Thoracic aorta (tissue), 2 donors: ENCODE measurements around the gene SRSF2. TPM values are rescaled to one million over a fixed set of nuclear protein-coding genes. Genes with fewer than 3 reads are reported as not detected.
A peak's percentile ranks its signal among the peaks of the same experiment; 100 is the strongest.
"Not testable (repeated sequence)": the region's sequence is repeated elsewhere in the genome, so short reads cannot be mapped to it uniquely, and the experiment has no call there.

Experiments
- ATAC-seq: fragments of 150-250 bp; one replicate; pipeline ENCODE4 v1.8.0; 2017; ENCODE audit warnings: low read depth; ENCODE audit not compliant: insufficient number of reproducible peaks, low FRiP score
- DNase-seq: peaks from one replicate; pipeline ENCODE4 v3.0.0-alpha.2; 2020; ENCODE audit warnings: low spot score
- H3K27ac ChIP-seq, 2 donors: fragments of 200-600 bp; sonication (generic); 1 replicate in 1 of 2; 2 replicates in 1 of 2; pipeline ENCODE4 v1.5.1; 2016; ENCODE audit warnings: mild to moderate bottlenecking in 2 of 2, moderate library complexity in 2 of 2
- H3K27me3 ChIP-seq: fragments of 200-600 bp; sonication (generic); replicated peaks from 2 replicates; pipeline ENCODE4 v1.6.0; 2016; ENCODE audit warnings: mild to moderate bottlenecking; ENCODE audit not compliant: insufficient read depth
- H3K36me3 ChIP-seq: fragments of 200-600 bp; sonication (generic); one replicate; pipeline ENCODE4 v1.5.1; 2016
- H3K4me1 ChIP-seq, 2 donors: fragments of 200-600 bp; sonication (generic); 1 replicate in 1 of 2; 2 replicates in 1 of 2; pipeline versions ENCODE4 v1.5.1 to v1.6.0; 2016; ENCODE audit warnings: low read depth in 2 of 2, mild to moderate bottlenecking in 1 of 2; ENCODE audit not compliant: control insufficient read depth in 1 of 2
- H3K4me3 ChIP-seq: fragments of 200-600 bp; sonication (generic); 2 replicates; pipeline ENCODE4 v1.5.1; 2016; ENCODE audit warnings: mild to moderate bottlenecking
- H3K9me3 ChIP-seq: fragments of 200-600 bp; sonication (generic); 2 replicates; pipeline ENCODE4 v1.5.1; 2016
- total RNA-seq, 2 donors: library from RNA; depleted of rRNA; stranded (reverse); fragments of >200 nt; gene quantifications; one replicate each; pipeline versions ENCODE4 v1.1.0 to v1.2.3, GENCODE V29; 2016
- TF ChIP-seq, protein P1 (sequence below): fragments of 200-600 bp; sonication (generic); IDR thresholded peaks from one replicate; pipeline ENCODE4 v1.5.1; 2019; ENCODE audit warnings: antibody characterized with exemption

Gene SRSF2
- total RNA-seq, 2 donors from 2014 or later = 265 to 266 TPM

DNA sequence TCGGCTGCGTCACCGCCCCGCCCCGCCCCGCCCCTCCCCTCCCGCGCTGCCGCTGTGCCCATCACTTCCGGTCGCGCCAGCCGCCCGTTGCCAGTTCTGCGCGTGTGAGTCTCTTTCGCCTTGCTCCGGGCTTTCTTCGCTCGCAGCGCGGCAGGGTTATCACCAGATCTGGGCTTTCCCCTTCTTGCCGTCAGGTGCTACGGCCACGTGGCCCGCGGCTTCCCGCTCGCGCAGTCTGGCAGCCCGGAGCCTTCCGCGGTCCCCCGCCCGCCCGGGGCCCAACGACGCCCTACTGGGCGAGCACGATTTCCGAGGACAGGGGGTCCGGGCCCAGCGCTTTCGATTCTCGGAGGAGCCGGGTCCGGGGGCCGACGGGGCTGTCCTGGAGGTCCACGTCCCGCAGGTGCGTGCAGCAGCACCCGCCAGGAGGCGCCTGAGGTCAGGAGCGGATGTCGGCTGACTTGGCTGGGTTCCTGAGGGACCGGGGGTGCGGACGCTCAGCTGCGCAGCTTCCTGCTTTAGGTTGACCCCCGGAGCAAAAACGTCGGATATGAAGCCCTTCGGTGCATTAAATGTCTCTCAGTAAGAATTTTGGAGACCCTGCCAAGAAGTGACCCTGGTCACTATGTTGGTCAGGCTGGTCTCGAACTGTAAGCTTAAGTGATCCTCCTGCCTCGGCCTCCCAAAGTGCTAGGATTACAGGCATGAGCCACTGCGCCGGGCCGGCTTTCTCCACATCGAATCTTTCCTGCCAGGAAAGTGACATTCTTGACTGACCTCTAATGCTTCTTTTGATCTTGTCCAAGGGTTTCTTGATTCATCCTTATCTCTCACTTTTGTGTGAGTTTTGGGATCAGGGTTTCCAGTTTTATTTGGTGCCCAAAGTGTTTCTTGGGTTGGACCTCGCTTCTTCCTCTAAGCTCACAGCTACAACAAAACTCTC is 10.1 kb downstream of the SRSF2 start, which contains the start of gene METTL23:
Gene METTL23 (plus strand): TSS at position 64 of the 943 bp plus-strand sequence. CDS start 2,872 bp downstream, outside the sequence.
- H3K27me3 ChIP-seq = no peaks in the 10 kb centered on the region
- TF ChIP-seq, protein P1, sequence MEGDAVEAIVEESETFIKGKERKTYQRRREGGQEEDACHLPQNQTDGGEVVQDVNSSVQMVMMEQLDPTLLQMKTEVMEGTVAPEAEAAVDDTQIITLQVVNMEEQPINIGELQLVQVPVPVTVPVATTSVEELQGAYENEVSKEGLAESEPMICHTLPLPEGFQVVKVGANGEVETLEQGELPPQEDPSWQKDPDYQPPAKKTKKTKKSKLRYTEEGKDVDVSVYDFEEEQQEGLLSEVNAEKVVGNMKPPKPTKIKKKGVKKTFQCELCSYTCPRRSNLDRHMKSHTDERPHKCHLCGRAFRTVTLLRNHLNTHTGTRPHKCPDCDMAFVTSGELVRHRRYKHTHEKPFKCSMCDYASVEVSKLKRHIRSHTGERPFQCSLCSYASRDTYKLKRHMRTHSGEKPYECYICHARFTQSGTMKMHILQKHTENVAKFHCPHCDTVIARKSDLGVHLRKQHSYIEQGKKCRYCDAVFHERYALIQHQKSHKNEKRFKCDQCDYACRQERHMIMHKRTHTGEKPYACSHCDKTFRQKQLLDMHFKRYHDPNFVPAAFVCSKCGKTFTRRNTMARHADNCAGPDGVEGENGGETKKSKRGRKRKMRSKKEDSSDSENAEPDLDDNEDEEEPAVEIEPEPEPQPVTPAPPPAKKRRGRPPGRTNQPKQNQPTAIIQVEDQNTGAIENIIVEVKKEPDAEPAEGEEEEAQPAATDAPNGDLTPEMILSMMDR = peak; percentile 67
- ATAC-seq (peak; percentile 23), DNase-seq (no peak)
- H3K4me3 ChIP-seq = peak within 1 kb of the TSS; percentile 96
- H3K4me1 ChIP-seq = peaks cover 32 to 69% of the 10 kb centered on the region in 2 donors
- H3K9me3 ChIP-seq = no peaks in the 10 kb centered on the region
- H3K27ac ChIP-seq = peak within 1 kb of the TSS; percentile 99 to 100
- peaks cover 18% of the 10 kb centered on the region for H3K36me3 ChIP-seq

DNA sequence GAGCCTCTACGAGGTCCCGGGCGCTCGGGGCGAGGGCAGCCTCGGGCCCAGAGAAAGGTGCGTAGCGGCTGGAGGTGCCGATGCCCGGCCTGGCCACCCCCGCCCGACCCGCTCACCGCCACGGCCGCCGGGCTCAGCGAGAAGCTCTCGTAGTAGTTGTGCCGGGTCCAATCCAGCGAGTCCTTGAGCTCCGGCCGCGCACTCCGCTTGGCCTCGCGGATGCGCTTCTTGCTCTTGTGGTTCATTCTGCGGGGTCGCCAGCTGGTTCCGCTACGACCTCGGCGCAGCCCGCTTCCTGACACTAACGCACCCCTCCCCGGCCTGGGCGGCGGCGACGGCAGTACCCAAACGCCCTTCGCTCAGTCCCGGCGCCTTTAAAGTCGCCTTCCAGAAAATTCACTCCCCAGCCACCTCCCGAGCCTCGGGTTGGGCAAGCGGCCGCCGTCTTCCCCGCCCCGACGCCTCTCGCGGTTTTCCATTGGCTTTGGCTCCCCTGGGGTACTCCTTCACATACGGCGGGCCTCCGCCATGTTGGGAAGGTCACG is 10.8 kb downstream of the SRSF2 start, which contains the start of gene JMJD6:
Gene JMJD6 (minus strand): TSS at position 376 of the 545 bp plus-strand sequence. CDS start 131 bp downstream, at position 245.
- H3K27ac ChIP-seq = peak within 1 kb of the TSS; percentile 99 to 100
- H3K27me3 ChIP-seq = no peaks in the 10 kb centered on the region
- TF ChIP-seq, protein P1 = no peak
- DNase-seq (peak; percentile 85), ATAC-seq (peak; percentile 88)
- peaks cover 32 to 66% of the 10 kb centered on the region in 2 donors for H3K4me1 ChIP-seq
- peak within 1 kb of the TSS; percentile 96 for H3K4me3 ChIP-seq
- no peaks in the 10 kb centered on the region for H3K9me3 ChIP-seq
- H3K36me3 ChIP-seq = peaks cover 23% of the 10 kb centered on the region

DNA sequence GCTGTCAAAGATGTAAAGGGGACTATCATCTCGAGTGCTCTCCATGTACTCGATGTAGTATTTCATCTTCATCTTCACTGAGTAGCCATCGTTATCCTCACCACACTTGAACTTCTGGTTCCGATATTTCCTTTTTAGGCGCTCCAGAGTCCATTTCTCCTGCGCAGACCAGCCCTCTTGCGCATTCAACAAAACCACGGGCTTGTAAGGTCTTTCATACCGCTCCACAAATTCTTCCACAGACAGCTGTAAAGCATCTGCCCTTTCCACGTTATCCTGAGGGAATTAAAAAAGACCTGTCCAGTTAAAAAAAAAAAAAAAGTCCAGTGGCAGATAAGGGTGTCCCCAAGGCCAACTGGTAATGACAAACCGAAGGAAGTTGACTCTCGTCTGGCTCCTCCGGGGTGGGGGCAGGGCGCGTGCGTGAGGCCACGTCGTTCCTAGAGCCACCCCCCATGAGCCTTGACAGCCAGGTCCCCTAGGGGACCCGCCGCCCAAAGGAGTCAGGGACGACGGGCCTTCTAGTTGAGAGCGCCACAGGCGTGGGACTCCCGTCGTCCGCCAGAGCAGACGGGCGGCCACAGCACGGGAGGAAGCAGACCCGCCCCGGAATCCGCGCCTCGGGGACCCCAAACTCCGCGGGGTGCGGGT is 11.4 kb downstream of the SRSF2 start:
- Histone ChIP-seq H3K4me3 (peak overlapping the region; percentile 96), H3K27ac (peak overlapping the region; percentile 99 to 100), H3K36me3 (peaks cover 29% of the 10 kb centered on the region), H3K9me3 (no peaks in the 10 kb centered on the region), H3K27me3 (no peaks in the 10 kb centered on the region), H3K4me1 (peaks cover 32 to 62% of the 10 kb centered on the region in 2 donors)
- TF ChIP-seq, protein P1 = no peak
- ATAC-seq = peak; percentile 38
- peak; percentile 51 for DNase-seq

DNA sequence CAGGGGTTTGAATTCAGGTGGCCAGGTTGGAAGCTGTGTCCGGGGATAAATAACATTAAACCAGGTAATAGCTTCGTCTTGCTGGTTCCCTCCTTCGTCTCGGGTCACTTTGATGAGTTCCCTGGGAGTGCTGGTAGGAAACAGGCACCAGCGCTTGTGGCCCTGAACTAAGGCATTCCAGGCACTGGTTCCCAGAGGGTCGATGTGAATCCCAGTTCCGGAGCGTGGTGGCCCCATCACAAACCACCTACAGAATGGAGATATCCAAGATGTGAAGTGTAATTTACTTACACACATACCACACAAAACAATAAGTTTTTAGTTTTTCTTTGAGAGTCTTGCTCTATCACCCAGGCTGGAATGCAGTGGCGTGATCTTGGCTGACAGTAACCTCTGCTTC is 13.3 kb downstream of the SRSF2 start:
- H3K9me3 ChIP-seq = no peaks in the 10 kb centered on the region
- peak overlapping the region; percentile 6 for H3K4me3 ChIP-seq
- DNase-seq = no peak
- no peak for ATAC-seq
- H3K4me1 ChIP-seq = peaks cover 27 to 50% of the 10 kb centered on the region in 2 donors
- no peak overlapping the region for H3K27ac ChIP-seq
- TF ChIP-seq, protein P1 = no peak
- no peaks in the 10 kb centered on the region for H3K27me3 ChIP-seq
- H3K36me3 ChIP-seq = peaks cover 48% of the 10 kb centered on the region

DNA sequence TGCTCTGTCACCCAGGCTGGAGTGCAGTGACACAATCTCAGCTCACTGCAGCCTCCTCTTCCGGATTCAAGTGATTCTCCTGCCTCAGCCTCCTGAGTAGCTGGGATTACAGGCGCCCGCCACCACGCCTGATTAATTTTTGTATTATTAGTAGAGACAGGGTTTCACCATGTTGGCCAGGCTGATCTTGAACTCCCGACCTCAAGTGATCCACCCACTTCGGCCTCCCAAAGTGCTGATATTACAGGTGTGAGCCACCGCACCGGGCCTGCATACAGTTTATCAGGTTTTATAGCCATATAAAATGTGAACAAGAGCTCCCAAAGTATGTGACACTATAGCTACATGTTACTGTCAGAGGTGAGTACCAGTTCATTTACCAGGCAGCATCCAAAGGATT is 14.2 kb downstream of the SRSF2 start:
- DNase-seq, H3K9me3 ChIP-seq, H3K27me3 ChIP-seq, H3K27ac ChIP-seq, ATAC-seq, H3K4me3 ChIP-seq: not testable (repeated sequence)
- peaks cover 56% of the 10 kb centered on the region for H3K36me3 ChIP-seq
- peaks cover 25 to 44% of the 10 kb centered on the region in 2 donors for H3K4me1 ChIP-seq
